HG02970 (cell line): ENCODE results near the gene CERS4.

Experiments
- ATAC-seq: cut with Tn5 transposase; IDR thresholded peaks from one replicate; pipeline ENCODE4 v1.9.1; 2021; ENCODE audit warnings: mild to moderate bottlenecking, moderate library complexity, moderate number of reproducible peaks; ENCODE audit not compliant: unreplicated experiment, low FRiP score

CERS4 gene

DNA sequence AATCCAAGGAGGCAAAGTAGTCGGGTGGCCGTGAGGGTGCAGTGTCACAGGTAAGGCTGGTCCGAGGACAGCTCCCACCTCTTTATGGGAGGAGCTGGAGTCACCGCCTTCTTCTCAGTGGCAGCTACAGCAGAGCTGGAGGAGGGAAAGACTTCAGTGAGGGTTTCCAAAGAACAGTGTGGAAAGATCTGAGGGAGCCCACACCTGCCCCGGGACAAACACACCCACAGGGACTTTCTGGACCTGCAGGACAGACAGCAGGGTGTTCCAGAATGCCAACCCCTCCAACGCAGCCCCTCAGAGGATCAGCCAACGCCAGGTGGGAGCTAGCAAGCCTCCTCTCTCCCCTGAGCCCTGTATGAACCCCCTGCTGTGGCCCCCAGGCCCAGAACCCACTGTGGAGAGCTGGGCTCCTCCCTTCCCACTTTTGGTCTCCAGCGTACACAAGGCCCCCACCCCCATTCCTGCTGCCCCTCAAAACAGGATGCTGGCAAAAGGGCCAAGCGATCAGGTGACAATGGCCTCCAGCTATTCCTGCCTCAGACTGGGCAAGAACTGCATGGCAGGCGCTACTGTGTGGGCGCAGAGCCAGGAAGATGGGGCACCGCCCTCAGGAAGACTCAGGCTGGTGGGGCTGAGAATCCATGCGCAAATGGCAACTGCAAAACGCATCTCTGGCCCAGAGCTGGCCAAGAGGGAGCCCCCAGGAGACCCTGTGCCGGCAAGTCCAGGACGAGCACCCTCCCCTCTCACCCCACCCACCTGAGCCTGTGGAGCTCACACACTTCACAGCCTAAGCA lies 102.5 kb downstream of the CERS4 start:
- no peak for ATAC-seq
